Activated T-helper 17 cell treated with anti-CD3 and anti-CD28 coated beads, Interleukin-2, amount 50 U/mL, for 72 hours (primary cell): ENCODE data around the gene CDKN2C. TPM values are rescaled to one million over a fixed set of nuclear protein-coding genes. Genes with fewer than 3 reads are reported as not detected.
"Not testable (repeated sequence)": the region's sequence is repeated elsewhere in the genome, so short reads cannot be mapped to it uniquely, and the experiment has no call there.

Source experiments
- ATAC-seq: fragments of 150-1000 bp; cut with Tn5 transposase; replicated peaks from 2 replicates; pipeline ENCODE4 v1.10.0; 2021; ENCODE audit warnings: mild to moderate bottlenecking, moderate library complexity
- H3K27ac Mint-ChIP-seq: one replicate; pipeline ENCODE4 v1.8.0; 2022; ENCODE audit warnings: mixed read lengths
- H3K27me3 Mint-ChIP-seq: one replicate; pipeline ENCODE4 v1.8.0; 2022; ENCODE audit warnings: mixed read lengths
- H3K36me3 Mint-ChIP-seq: one replicate; pipeline ENCODE4 v1.8.0; 2022; ENCODE audit warnings: low read depth, mild to moderate bottlenecking, mixed read lengths
- H3K4me1 Mint-ChIP-seq: one replicate; pipeline ENCODE4 v1.8.0; 2022; ENCODE audit warnings: mixed read lengths
- H3K4me3 Mint-ChIP-seq: one replicate; pipeline ENCODE4 v1.8.0; 2022; ENCODE audit warnings: mild to moderate bottlenecking, mixed read lengths
- H3K9me3 Mint-ChIP-seq: one replicate; pipeline ENCODE4 v1.8.0; 2022; ENCODE audit warnings: mixed read lengths
- total RNA-seq, 2 donors: library from RNA; stranded (reverse); gene quantifications; one replicate each; pipeline ENCODE4 v1.2.3, GENCODE V29; 2022

CDKN2C gene
- total RNA-seq, 2 donors from 2014 or later, result 8.3 to 16.2 TPM

DNA sequence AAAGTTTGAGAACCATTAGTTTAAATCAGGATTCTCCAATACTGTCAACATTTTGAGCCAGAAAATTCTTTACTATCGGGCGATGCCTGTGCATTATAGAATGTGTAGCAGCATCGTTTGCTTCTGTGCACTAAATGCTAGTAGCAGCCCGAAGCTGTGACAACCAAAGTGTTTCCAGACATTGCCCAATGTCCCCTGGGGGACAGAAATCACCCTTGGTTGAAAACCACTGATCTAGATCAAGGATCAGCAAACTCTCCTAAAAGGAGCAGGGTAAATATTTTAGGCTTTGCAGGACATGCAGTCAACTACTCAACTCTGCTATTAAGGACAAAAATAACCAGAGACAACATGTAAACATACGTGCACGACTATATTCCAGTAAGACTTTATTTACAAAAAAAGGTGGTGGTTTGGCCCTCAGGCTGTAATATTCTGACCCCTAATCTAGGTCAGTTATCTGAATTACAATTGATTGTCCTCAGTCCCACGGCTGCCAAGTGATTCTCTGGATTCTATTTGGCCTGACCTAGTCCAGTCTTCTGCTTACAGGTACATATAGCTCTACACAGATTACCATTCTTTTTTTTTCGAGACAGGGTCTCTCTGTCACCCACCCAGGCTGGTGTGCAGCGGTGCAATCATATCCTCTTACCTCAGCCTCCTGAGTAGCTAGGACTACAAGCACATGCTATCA is 20.6 kb upstream of the CDKN2C start:
- Mint-ChIP-seq H3K36me3 (no peaks in the 10 kb centered on the region), H3K27ac (no peak overlapping the region), H3K4me3 (no peak overlapping the region), H3K9me3 (no peaks in the 10 kb centered on the region), H3K27me3 (no peaks in the 10 kb centered on the region), H3K4me1 (peaks cover 17% of the 10 kb centered on the region)
- no peak for ATAC-seq

DNA sequence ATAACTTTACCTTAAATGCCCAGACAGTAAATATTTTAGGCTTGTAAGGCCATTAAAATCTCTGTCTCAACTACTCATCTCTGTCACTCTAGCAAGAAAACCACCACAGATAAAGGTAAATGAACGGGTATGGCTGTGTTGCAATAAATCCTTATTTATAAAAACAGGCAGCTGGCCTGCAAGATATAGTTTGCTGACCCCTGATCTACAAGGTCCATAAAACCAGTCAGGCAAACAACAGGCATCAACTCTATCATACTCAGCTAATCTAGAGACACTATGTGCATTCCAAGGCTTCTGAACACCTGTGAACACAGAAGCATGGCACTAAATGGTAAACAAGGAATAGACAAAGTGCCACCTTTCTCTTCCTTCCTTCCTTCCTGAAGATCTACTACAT is 19.6 kb upstream of the CDKN2C start:
- Mint-ChIP-seq H3K27ac (no peak overlapping the region), H3K4me1 (peaks cover 17% of the 10 kb centered on the region), H3K36me3 (no peaks in the 10 kb centered on the region), H3K9me3 (no peaks in the 10 kb centered on the region), H3K27me3 (no peaks in the 10 kb centered on the region), H3K4me3 (no peak overlapping the region)
- no peak for ATAC-seq

DNA sequence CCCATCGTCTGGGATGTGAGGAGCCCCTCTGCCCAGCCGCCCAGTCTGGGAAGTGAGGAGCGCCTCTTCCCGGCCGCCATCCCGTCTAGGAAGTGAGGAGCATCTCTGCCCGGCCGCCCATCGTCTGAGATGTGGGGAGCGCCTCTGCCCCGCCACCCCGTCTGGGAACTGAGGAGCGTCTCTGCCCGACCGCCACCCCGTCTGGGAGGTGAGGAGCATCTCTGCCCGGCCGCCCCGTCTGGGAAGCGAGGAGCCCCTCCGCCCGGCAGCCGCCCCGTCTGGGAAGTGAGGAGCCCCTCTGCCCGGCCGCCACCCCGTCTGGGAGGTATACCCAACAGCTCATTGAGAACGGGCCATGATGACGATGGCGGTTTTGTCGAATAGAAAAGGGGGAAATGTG is 17.5 kb upstream of the CDKN2C start:
- H3K4me1 Mint-ChIP-seq, result peaks cover 18% of the 10 kb centered on the region
- H3K9me3 Mint-ChIP-seq, H3K27me3 Mint-ChIP-seq, ATAC-seq, H3K36me3 Mint-ChIP-seq, H3K27ac Mint-ChIP-seq, H3K4me3 Mint-ChIP-seq: not testable (repeated sequence)

DNA sequence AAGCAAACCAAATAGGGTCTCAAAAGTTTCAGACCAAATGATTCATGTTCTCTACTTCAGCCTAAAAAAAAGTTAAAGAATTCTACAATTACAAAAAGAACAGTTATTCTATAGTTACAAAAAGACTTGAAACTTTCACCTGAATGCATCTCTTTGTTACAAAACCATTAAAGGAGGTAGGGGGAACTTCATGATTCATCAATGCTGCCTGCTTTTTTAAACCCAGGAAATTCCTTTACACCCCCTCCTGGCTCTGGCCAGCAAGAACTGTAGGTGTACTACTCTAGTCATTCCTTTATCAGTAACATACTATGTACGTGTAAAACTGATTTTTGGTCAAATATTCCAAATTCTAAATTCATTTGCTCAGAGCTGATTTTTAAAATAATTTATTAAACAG is 14.9 kb upstream of the CDKN2C start:
- Mint-ChIP-seq H3K27ac (no peak overlapping the region), H3K4me3 (no peak overlapping the region), H3K9me3 (no peaks in the 10 kb centered on the region), H3K36me3 (peaks cover 3% of the 10 kb centered on the region), H3K4me1 (peaks cover 17% of the 10 kb centered on the region), H3K27me3 (no peaks in the 10 kb centered on the region)
- no peak for ATAC-seq

DNA sequence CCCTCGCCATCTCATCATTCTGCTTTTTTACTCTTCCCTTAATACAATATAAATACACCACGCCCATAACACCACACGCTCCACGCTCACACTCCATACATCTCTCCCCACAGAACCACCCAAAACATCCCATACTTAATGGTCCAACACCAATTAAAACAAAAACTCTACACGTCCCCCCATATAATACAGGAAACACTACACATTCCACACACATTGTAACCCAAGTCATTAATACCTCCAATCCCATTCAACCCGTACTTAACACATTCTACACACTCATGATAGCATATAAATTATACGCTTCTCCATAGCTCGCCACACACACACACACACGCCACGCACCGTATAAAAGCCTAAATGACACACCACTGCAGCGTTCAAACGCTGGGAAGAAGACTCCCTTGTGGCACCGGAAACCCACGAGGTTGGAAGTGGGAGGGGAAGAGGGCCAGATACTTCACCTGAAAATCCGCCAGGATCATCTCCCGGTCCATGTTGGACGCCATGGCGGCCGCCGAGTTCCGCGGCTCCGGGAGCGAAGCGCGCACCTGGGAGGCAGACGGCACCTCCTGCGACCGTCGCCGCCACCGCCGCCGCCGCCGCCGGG is 10.6 kb upstream of the CDKN2C start:
- H3K36me3 Mint-ChIP-seq, result peaks cover 8% of the 10 kb centered on the region
- H3K4me1 Mint-ChIP-seq, result peaks cover 18% of the 10 kb centered on the region
- ATAC-seq, result peak; percentile 37
- no peaks in the 10 kb centered on the region for H3K9me3 Mint-ChIP-seq
- H3K27me3 Mint-ChIP-seq, result no peaks in the 10 kb centered on the region
- H3K4me3 Mint-ChIP-seq, result peak overlapping the region; percentile 88
- peak overlapping the region; percentile 58 for H3K27ac Mint-ChIP-seq

DNA sequence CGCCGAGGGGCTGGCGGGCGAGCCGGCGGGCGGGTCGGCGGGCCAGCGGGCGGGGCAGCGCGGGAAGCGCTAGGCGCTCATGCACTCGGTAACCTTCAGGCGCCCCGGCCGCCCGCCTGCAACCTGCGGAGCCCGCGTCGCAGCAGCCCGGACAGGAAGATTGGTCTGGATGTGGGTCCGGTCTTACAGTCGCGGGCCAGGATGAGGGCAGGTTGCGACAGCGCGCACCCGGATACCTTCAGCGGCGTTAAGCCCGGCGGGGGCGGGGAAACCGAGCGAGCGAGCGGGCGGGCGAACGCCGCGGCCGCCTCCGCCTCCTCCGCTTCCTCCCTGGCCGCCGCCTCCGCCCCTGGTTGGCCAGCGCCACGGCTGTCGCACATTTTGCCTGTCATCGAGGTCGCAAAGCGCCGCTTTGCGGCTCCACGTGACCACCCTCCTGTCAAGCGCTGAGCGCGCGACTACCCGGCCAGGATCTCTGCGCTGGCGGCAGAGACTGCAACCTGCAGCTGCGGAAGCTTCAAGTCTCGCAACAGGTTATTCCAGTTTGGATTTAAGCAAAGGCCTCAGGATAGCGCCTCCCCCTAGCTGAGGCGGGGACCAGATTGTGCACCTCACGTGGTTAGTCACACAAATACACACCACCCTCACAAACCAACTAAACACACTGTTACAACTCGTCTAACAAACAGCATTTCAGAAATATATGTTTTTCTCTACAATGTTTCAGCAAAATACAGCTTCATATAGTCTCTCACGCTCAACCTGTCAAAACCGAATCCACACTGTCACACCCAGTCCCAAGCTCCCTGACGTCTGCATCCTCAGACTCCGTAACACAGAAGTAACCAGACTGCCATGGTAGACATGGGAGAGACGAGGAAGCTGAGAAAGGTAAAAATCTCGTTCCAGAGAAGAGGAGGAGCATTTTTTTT is 9.9 kb upstream of the CDKN2C start, which contains the start of gene FAF1:
FAF1 (minus strand) TSS at position 355 of the 932 bp plus-strand sequence. CDS start 456 bp downstream, outside the sequence.
- H3K9me3 Mint-ChIP-seq, result no peaks in the 10 kb centered on the region
- H3K27me3 Mint-ChIP-seq, result no peaks in the 10 kb centered on the region
- H3K36me3 Mint-ChIP-seq, result peaks cover 8% of the 10 kb centered on the region
- peak within 1 kb of the TSS; percentile 58 for H3K27ac Mint-ChIP-seq
- peak; percentile 92 for ATAC-seq
- H3K4me3 Mint-ChIP-seq, result peak within 1 kb of the TSS; percentile 88
- H3K4me1 Mint-ChIP-seq, result peaks cover 18% of the 10 kb centered on the region

DNA sequence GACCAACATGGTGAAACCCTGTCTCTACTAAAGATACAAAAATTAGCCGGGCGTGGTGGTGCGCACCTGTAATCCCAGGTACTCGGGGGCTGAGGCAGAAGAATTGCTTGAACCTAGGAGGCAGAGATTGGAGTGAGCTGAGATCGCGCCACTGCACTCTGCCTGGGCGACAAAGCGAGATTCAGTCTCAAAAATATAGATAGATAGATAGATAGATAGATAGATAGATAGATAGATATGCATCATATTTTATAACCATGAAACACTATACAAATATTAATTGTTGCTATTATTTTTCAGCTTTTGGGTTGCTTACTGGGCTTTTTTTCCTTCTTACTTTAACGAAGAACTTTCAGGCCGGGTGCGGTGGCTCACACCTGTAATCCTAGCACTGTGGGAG is 5.2 kb upstream of the CDKN2C start:
- H3K27me3 Mint-ChIP-seq, result no peaks in the 10 kb centered on the region
- peaks cover 8% of the 10 kb centered on the region for H3K36me3 Mint-ChIP-seq
- no peak for ATAC-seq
- H3K9me3 Mint-ChIP-seq, result no peaks in the 10 kb centered on the region
- no peak overlapping the region for H3K27ac Mint-ChIP-seq
- no peak overlapping the region for H3K4me3 Mint-ChIP-seq
- peaks cover 12% of the 10 kb centered on the region for H3K4me1 Mint-ChIP-seq

DNA sequence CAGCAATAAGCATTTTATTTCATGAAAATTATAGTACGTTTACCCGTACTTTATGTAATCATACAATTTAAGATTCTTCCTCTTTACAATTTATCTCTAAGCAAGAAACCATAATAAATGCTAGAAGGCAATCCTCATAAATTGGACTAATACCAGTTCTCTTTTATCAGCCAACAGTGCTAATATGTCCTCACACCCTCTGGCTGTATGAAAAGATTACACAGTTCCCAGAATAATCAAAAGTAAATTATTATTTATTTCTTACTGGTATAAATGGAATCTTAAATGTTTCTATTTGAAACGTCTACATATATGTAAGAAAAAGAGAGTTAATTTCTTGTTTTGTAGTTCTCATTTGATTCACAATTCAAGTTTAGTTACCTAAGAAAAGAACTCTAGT is 3.1 kb upstream of the CDKN2C start:
- Mint-ChIP-seq H3K4me1 (peaks cover 8% of the 10 kb centered on the region), H3K4me3 (peak overlapping the region; percentile 92), H3K27me3 (no peaks in the 10 kb centered on the region), H3K36me3 (peaks cover 3% of the 10 kb centered on the region), H3K27ac (no peak overlapping the region), H3K9me3 (no peaks in the 10 kb centered on the region)
- no peak for ATAC-seq

DNA sequence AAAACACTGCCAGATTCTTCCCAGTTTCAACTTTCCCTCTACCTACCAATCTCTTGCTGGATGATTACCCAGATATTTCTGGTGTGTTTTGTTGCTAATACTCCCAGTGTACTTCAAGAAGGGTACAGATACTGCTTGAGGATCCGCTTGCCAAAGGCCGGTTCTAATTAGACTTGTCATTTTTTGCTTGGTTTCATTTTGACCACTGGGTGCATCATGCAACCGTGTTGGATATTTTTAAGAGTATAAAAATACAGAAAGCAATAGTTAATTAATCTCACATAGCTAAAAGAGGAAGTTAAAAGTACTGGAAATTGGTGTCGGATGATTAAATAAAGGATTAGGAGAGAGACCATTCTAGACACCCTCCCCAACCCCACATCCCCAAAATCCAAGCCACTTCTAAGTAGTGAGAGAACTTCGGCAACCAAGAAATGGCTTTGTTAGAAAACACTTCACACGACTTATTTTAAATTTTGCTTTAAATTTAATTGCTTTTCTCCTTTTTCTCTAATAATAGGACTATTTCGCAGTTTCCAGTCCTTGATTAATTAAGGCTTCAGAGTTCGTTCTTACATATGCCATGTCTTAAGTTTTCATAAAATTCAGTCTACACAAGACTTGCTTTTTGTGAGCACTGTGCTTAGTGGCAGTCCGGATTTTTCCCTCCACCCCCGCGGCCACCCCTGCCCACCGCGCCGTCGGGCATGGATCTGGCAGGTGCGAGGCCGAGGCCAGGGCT is 2.5 kb upstream of the CDKN2C start:
- no peak overlapping the region for H3K27ac Mint-ChIP-seq
- H3K27me3 Mint-ChIP-seq, result no peaks in the 10 kb centered on the region
- peak overlapping the region; percentile 92 for H3K4me3 Mint-ChIP-seq
- H3K36me3 Mint-ChIP-seq, result peaks cover 5% of the 10 kb centered on the region
- ATAC-seq, result no peak
- H3K4me1 Mint-ChIP-seq, result peaks cover 10% of the 10 kb centered on the region
- H3K9me3 Mint-ChIP-seq, result no peaks in the 10 kb centered on the region

DNA sequence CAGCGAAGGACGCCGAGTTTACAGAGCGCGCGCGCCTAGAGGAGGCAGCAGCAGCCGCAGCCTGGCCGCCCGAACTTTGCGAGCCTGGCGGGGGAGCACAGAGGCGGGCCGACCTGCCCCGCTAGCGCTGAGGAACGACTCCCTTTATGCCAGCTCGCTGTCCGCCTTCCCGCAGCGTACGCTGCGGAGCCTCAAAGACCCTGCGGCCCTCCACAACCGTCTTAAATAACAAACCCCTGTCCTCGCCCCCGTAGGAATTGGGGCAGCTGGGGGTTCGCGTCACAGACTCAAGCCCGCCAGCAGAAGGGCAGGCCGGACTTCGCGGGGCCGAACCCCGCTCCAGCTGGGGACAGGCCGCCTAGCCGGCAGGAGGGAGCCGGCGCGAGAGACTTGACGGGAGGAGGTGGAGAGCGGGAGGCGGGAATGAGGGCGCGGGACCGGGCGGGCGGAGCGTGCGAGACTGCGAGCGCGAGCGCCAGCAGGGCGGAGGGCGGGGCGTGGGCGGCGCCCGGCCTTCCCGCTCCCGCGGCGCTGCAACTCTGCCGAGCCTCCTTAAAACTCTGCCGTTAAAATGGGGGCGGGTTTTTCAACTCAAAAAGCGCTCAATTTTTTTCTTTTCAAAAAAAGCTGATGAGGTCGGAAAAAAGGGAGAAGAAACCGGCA is 1.8 kb upstream of the CDKN2C start:
- ATAC-seq, result peak; percentile 76
- H3K9me3 Mint-ChIP-seq, result no peaks in the 10 kb centered on the region
- peaks cover 2% of the 10 kb centered on the region for H3K27me3 Mint-ChIP-seq
- peaks cover 5% of the 10 kb centered on the region for H3K36me3 Mint-ChIP-seq
- peaks cover 10% of the 10 kb centered on the region for H3K4me1 Mint-ChIP-seq
- peak overlapping the region; percentile 92 for H3K4me3 Mint-ChIP-seq
- peak overlapping the region; percentile 88 for H3K27ac Mint-ChIP-seq

DNA sequence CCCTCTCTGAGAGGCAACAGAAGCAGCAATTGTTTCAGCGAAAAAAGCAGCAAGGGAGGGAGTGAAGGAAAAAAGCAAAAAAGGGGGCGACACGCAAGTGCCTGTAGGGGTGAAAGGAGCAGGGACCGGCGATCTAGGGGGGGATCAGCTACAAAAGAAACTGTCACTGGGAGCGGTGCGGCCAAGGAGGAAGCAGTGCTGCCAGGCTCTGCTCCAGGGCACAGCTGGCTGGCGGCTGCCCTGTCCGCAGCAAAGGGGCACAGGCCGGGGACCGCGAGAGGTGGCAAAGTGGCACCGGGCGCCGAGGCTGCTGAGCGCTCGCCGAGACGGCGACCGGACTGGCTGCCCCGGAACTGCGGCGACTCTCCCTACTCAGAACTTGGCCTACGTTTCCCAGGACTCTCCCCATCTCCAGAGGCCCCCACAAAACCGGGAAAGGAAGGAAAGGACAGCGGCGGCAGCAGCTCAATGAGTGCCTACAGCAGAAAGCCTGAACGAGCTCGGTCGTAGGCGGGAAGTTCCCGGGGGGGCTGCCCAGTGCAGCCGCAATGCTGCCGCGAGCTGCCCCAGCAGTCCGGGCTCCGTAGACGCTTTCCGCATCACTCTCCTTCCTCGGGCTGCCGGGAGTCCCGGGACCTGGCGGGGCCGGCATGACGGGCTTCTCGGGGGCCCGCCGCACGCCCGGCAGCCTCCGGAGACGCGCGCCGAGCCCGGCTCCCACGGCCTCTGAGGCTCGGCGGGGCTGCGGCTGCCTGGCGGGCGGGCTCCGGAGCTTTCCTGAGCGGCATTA is 1.0 kb upstream of the CDKN2C start:
- peak overlapping the region; percentile 88 for H3K27ac Mint-ChIP-seq
- peaks cover 12% of the 10 kb centered on the region for H3K36me3 Mint-ChIP-seq
- peaks cover 10% of the 10 kb centered on the region for H3K4me1 Mint-ChIP-seq
- H3K4me3 Mint-ChIP-seq, result peak overlapping the region; percentile 92
- H3K9me3 Mint-ChIP-seq, result no peaks in the 10 kb centered on the region
- H3K27me3 Mint-ChIP-seq, result peaks cover 8% of the 10 kb centered on the region
- ATAC-seq, result peak; percentile 37

DNA sequence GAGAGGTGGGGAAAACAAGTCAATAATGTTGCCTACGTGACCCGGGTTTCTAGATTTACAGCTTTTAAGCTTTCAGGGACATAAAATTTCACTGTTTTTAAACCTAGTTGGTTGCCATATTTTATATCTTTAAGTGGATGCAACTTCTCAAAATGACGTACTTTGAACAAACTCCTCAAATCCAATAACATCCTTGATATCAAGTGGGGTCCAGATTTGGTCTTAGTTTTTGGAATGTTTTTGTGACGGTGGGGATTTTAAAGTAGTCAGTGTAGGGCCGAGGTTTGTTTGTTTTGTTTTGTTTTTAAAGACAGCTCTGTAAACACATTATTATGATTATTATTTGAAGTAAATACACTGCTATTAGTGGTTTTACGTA is 453 bp downstream of the CDKN2C start:
- peaks cover 13% of the 10 kb centered on the region for H3K27me3 Mint-ChIP-seq
- H3K4me1 Mint-ChIP-seq, result peaks cover 10% of the 10 kb centered on the region
- H3K27ac Mint-ChIP-seq, result peak overlapping the region; percentile 85
- ATAC-seq, result no peak
- no peaks in the 10 kb centered on the region for H3K9me3 Mint-ChIP-seq
- H3K36me3 Mint-ChIP-seq, result peaks cover 22% of the 10 kb centered on the region
- peak overlapping the region; percentile 92 for H3K4me3 Mint-ChIP-seq

DNA sequence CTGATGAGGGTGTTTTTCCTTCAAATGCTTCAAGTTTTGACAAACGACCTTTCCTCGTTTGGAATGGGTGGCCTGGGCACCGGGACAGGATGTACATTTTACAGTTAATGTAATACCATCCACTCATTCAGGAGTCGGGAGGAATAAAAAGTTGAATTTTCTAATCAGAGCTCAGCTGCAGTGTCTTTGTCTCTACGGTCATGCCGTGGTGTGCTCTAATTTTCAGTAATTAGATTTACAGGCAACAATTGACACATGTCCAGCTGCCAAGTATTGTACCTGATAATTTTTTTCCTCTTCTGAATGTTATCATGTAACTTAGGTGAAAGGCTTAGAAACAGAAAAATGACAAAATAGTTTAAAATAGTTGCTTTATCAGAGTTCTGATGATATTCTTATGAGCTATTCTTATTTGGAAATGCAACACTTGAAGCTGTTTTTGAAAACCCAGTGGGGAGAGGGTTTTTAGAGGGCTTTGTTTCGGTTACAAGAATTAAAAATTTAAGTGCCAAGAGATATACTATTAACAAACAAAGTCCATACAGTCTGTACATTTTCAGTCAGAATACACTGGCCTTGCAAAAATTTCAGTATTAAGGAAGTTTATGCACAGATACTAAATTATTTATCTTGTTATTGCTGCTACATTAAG is 1.0 kb downstream of the CDKN2C start:
- H3K36me3 Mint-ChIP-seq, result peaks cover 22% of the 10 kb centered on the region
- H3K4me1 Mint-ChIP-seq, result peaks cover 11% of the 10 kb centered on the region
- H3K27me3 Mint-ChIP-seq, result peaks cover 13% of the 10 kb centered on the region
- peak overlapping the region; percentile 85 for H3K27ac Mint-ChIP-seq
- H3K9me3 Mint-ChIP-seq, result no peaks in the 10 kb centered on the region
- no peak for ATAC-seq
- peak overlapping the region; percentile 92 for H3K4me3 Mint-ChIP-seq
